Measurements from ENCODE around the gene CDKL1. TPM values are rescaled to one million over a fixed set of nuclear protein-coding genes. Genes with fewer than 3 reads are reported as not detected.
A peak's percentile ranks its signal among the peaks of the same experiment; 100 is the strongest.

Gene CDKL1
- total RNA-seq, 4 donors from 2014 or later = 1.5 to 12.5 (median 3.9) TPM

GRCh38 chr14:50334211-50334610 is 62.5 kb downstream of the CDKL1 start:
- no peak overlapping the region for H3K4me3 ChIP-seq (ENCODE audit: low read depth, poor library complexity, severe bottlenecking)
- intact Hi-C loops (cut with DNase I; ENCODE audit: low total_unique reads) = no loop called here
- 91 to 93% methylated on average over 8 of the region's 8 CpGs for WGBS, 2 donors
- DNase-seq (ENCODE audit: low spot score in 2 of 2) = no peak
- no peak for TF ChIP-seq CTCF (IDR thresholded peaks at IDR 0.05)
- TF ChIP-seq POLR2A (IDR thresholded peaks at IDR 0.05) = no peak

- WGBS, 2 donors = 54 to 58% methylated on average over 3 of the region's 3 CpGs
- H3K4me3 ChIP-seq (ENCODE audit: low read depth, poor library complexity, severe bottlenecking) = no peak overlapping the region
- no peak for DNase-seq (ENCODE audit: low spot score in 2 of 2)
- intact Hi-C loops (cut with DNase I; ENCODE audit: low total_unique reads) = no loop called here
- no peak for TF ChIP-seq CTCF (IDR thresholded peaks at IDR 0.05)
- no peak for TF ChIP-seq POLR2A (IDR thresholded peaks at IDR 0.05)
Observed at GRCh38 chr14:50333014-50333509, 63.6 kb downstream of the CDKL1 start.

- no peak overlapping the region for H3K4me3 ChIP-seq (ENCODE audit: low read depth, poor library complexity, severe bottlenecking)
- intact Hi-C loops (cut with DNase I; ENCODE audit: low total_unique reads) = no loop called here
- TF ChIP-seq CTCF (IDR thresholded peaks at IDR 0.05) = no peak
- TF ChIP-seq POLR2A (IDR thresholded peaks at IDR 0.05) = no peak
- no peak for DNase-seq (ENCODE audit: low spot score in 2 of 2)
Observed at GRCh38 chr14:50331596-50331995, 65.1 kb downstream of the CDKL1 start.

- TF ChIP-seq CTCF (IDR thresholded peaks at IDR 0.05) (peak in 1 of 3 donors; percentile 29), POLR2A (IDR thresholded peaks at IDR 0.05) (no peak)
- peak in 1 of 2 donors; percentile 73 for DNase-seq (ENCODE audit: low spot score in 2 of 2)
- WGBS, 2 donors = 1 to 2% methylated on average over 9 of the region's 9 CpGs
- intact Hi-C loops (cut with DNase I; ENCODE audit: low total_unique reads) = loop anchor here (5.0 kb wide), 1 partner anchor 211 kb away; the partner anchor contains the start of gene MAP4K5
- no peak overlapping the region for H3K4me3 ChIP-seq (ENCODE audit: low read depth, poor library complexity, severe bottlenecking)
Observed at GRCh38 chr14:50321009-50321660, 75.5 kb downstream of the CDKL1 start.

GRCh38 chr14:50320283-50320682 is 76.4 kb downstream of the CDKL1 start:
- DNase-seq (ENCODE audit: low spot score in 2 of 2) = peak in 1 of 2 donors; percentile 39
- TF ChIP-seq CTCF (IDR thresholded peaks at IDR 0.05) (no peak), POLR2A (IDR thresholded peaks at IDR 0.05) (no peak)
- intact Hi-C loops (cut with DNase I; ENCODE audit: low total_unique reads) = loop anchor here (5.0 kb wide), 1 partner anchor 212 kb away; the partner anchor contains the start of gene MAP4K5
- H3K4me3 ChIP-seq (ENCODE audit: low read depth, poor library complexity, severe bottlenecking) = no peak overlapping the region
- 33 to 46% methylated on average over 8 of the region's 8 CpGs for WGBS, 2 donors

All from lower leg skin (tissue), 4 donors.